ENCODE measurements around the gene BMPR1B.

BMPR1B gene

DNA sequence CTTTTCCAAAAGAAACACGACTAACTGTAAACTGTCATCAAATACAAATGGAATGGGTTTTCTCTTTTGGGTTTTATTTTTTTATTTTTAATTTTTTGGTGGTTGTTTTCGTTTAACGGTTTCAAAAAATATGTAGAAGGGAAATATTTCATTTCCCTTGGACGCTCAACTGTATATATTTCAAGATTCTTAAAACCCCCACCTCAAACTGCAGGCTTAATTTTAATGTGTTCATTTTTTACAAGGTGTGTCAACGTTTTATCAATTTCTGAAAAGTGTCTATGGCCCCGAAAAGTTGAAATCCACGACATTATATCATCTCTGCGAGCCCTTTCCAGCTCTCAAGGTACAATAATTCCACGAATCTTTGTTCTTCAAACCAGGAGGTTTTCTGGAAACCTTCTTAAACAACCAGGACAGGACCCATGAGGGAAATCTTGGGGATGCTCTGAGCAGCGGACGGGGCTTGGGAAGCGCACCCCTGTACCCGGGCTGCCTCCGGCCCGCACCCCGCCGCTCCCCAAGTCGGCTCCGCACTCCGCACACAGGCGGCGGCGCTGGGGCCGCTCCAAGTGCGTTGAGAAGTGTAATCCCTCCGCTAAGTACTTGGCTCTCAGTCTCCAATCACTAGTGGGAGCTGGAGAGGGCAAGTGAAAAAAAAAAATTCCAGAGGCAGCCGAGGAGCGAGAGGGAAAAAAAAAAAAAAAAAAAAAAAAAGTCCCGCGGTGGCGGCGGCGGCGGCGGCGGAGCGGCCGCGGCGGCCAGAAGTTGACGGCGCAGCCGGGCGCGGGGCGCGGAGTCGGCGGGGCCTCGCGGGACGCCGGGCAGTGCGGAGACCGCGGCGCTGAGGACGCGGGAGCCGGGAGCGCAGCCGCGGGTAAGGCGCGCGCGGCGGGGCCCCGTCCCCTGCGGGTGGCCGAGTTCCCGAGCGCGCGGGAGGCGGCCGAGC, at the start of gene BMPR1B:
Gene BMPR1B, plus strand, starts transcription at position 764 of the 949 bp plus-strand sequence. CDS start 346,470 bp downstream, outside the sequence.
- Histone ChIP-seq H3K9me3 (replicated peaks; ENCODE audit: insufficient read depth, low read length) (no peaks in the 10 kb centered on the region), H3K4me1 (ENCODE audit: low read length) (no peaks in the 10 kb centered on the region), H3K27ac (ENCODE audit: low read length) (no peak within 1 kb of the TSS), H2AFZ (ENCODE audit: low read length) (peak within 1 kb of the TSS; percentile 53; the same call in 1 of the 2 replicates), H3K4me3 (ENCODE audit: low read length) (peak within 1 kb of the TSS; percentile 39; the same call in 1 of the 2 replicates), H3F3A (ENCODE audit: insufficient read depth, low read length) (no peaks in the 10 kb centered on the region), H3K79me2 (ENCODE audit: low read length) (no peaks in the 10 kb centered on the region), H4K20me1 (ENCODE audit: insufficient read depth, low read length) (no peaks in the 10 kb centered on the region), H3K4me2 (ENCODE audit: low read depth, low read length) (peak within 1 kb of the TSS; percentile 70; the same call in 1 of the 2 replicates), H3K36me3 (replicated peaks; ENCODE audit: insufficient read depth, low read length) (no peaks in the 10 kb centered on the region), H3K9me2 (replicated peaks; ENCODE audit: insufficient read depth, low read length) (no peaks in the 10 kb centered on the region), H3K27me3 (replicated peaks; ENCODE audit: insufficient read depth, low read length) (no peaks in the 10 kb centered on the region; the same call in 1 of the 2 replicates), H3K9ac (ENCODE audit: low read length) (no peak within 1 kb of the TSS)
- DNase-seq, result no peak
- TF ChIP-seq, protein P1, sequence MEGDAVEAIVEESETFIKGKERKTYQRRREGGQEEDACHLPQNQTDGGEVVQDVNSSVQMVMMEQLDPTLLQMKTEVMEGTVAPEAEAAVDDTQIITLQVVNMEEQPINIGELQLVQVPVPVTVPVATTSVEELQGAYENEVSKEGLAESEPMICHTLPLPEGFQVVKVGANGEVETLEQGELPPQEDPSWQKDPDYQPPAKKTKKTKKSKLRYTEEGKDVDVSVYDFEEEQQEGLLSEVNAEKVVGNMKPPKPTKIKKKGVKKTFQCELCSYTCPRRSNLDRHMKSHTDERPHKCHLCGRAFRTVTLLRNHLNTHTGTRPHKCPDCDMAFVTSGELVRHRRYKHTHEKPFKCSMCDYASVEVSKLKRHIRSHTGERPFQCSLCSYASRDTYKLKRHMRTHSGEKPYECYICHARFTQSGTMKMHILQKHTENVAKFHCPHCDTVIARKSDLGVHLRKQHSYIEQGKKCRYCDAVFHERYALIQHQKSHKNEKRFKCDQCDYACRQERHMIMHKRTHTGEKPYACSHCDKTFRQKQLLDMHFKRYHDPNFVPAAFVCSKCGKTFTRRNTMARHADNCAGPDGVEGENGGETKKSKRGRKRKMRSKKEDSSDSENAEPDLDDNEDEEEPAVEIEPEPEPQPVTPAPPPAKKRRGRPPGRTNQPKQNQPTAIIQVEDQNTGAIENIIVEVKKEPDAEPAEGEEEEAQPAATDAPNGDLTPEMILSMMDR (IDR thresholded peaks at IDR 0.05; ENCODE audit: low read length), result no peak
- TF ChIP-seq EZH2 (optimal IDR thresholded peaks at IDR 0.05; ENCODE audit: low read depth, low read length) (no peak), EZH2phosphoT487 (IDR thresholded peaks at IDR 0.05; ENCODE audit: low read length) (no peak)

GRCh38 chr4:94711635-94712034, 46.1 kb upstream of the BMPR1B start:
- Histone ChIP-seq H3K27me3 (replicated peaks; ENCODE audit: insufficient read depth, low read length) (no peaks in the 10 kb centered on the region), H3K9ac (ENCODE audit: low read length) (no peak overlapping the region), H4K20me1 (ENCODE audit: insufficient read depth, low read length) (no peaks in the 10 kb centered on the region), H3K4me2 (ENCODE audit: low read depth, low read length) (no peak overlapping the region), H3K79me2 (ENCODE audit: low read length) (no peaks in the 10 kb centered on the region), H3K4me1 (ENCODE audit: low read length) (no peaks in the 10 kb centered on the region), H3K36me3 (replicated peaks; ENCODE audit: insufficient read depth, low read length) (no peaks in the 10 kb centered on the region), H3K27ac (ENCODE audit: low read length) (no peak overlapping the region), H3K9me2 (replicated peaks; ENCODE audit: insufficient read depth, low read length) (no peaks in the 10 kb centered on the region), H3F3A (ENCODE audit: insufficient read depth, low read length) (no peaks in the 10 kb centered on the region), H2AFZ (ENCODE audit: low read length) (no peak overlapping the region), H3K4me3 (ENCODE audit: low read length) (no peak overlapping the region), H3K9me3 (replicated peaks; ENCODE audit: insufficient read depth, low read length) (no peaks in the 10 kb centered on the region)
- DNase-seq, result no peak
- TF ChIP-seq EZH2 (optimal IDR thresholded peaks at IDR 0.05; ENCODE audit: low read depth, low read length), result no peak
- TF ChIP-seq, protein P1 (IDR thresholded peaks at IDR 0.05; ENCODE audit: low read length), result no peak
- TF ChIP-seq EZH2phosphoT487 (IDR thresholded peaks at IDR 0.05; ENCODE audit: low read length), result no peak

- Histone ChIP-seq H4K20me1 (ENCODE audit: insufficient read depth, low read length) (no peaks in the 10 kb centered on the region), H3K27ac (ENCODE audit: low read length) (no peak overlapping the region), H3F3A (ENCODE audit: insufficient read depth, low read length) (no peaks in the 10 kb centered on the region), H3K9me2 (replicated peaks; ENCODE audit: insufficient read depth, low read length) (no peaks in the 10 kb centered on the region), H2AFZ (ENCODE audit: low read length) (no peak overlapping the region), H3K9me3 (replicated peaks; ENCODE audit: insufficient read depth, low read length) (no peaks in the 10 kb centered on the region), H3K36me3 (replicated peaks; ENCODE audit: insufficient read depth, low read length) (no peaks in the 10 kb centered on the region), H3K4me3 (ENCODE audit: low read length) (no peak overlapping the region), H3K79me2 (ENCODE audit: low read length) (no peaks in the 10 kb centered on the region), H3K4me1 (ENCODE audit: low read length) (no peaks in the 10 kb centered on the region), H3K27me3 (replicated peaks; ENCODE audit: insufficient read depth, low read length) (no peaks in the 10 kb centered on the region), H3K9ac (ENCODE audit: low read length) (no peak overlapping the region), H3K4me2 (ENCODE audit: low read depth, low read length) (no peak overlapping the region)
- TF ChIP-seq, protein P1 (IDR thresholded peaks at IDR 0.05; ENCODE audit: low read length), result no peak
- TF ChIP-seq EZH2 (optimal IDR thresholded peaks at IDR 0.05; ENCODE audit: low read depth, low read length), result no peak
- no peak for TF ChIP-seq EZH2phosphoT487 (IDR thresholded peaks at IDR 0.05; ENCODE audit: low read length)
- DNase-seq, result no peak
These were observed 43.2 kb upstream of the BMPR1B start for GRCh38 chr4:94714365-94715160.

Data from MM.1S (cell line).